ENCODE results near the gene FBXL20. TPM values are rescaled to one million over a fixed set of nuclear protein-coding genes. Genes with fewer than 3 reads are reported as not detected.

The FBXL20 gene
- total and polyA plus RNA-seq, 2 of the 8 experiments (the other 6 are each of a cell fraction or from before 2014, with no cell fraction given): 5.5 to 11.0 TPM

GRCh38 chr17:39294060-39294459 lies 107.4 kb downstream of the FBXL20 start:
- H2BK15ac ChIP-seq (ENCODE audit: low read length): no peak overlapping the region
- H4K5ac ChIP-seq (ENCODE audit: insufficient read length, low read depth, low read length): no peak overlapping the region
- H3K9me3 ChIP-seq (ENCODE audit: insufficient read depth in 2 of 2, low read depth in 1 of 2, low read length in 1 of 2): no peaks in the 10 kb centered on the region
- no peak overlapping the region for H2AFZ ChIP-seq (ENCODE audit: low read length)
- ChIA-PET POLR2A (ENCODE audit: partially characterized antibody) (no interaction called here), CTCF (ENCODE audit: partially characterized antibody) (interaction anchor here (0.7 to 1.1 kb wide), 3 partner anchors 10 to 295 kb away, joined by 3 to 4 read pairs (median 4); no protein-coding TSS in a partner anchor)
- H2AK5ac ChIP-seq (ENCODE audit: low read depth, low read length): no peak overlapping the region
- H3K9ac ChIP-seq (replicated peaks in 1 of 4; ENCODE audit: extremely low read depth in 1 of 4, low read depth in 3 of 4, low read length in 3 of 4): no peak overlapping the region
- H2BK120ac ChIP-seq (replicated peaks; ENCODE audit: low read depth, low read length): no peak overlapping the region
- H3K4me3 ChIP-seq (ENCODE audit: extremely low read depth in 1 of 4, insufficient read depth in 2 of 4, low read depth in 3 of 4, low read length in 4 of 4): no peak overlapping the region
- no peak for FAIRE-seq
- H3K18ac ChIP-seq (ENCODE audit: extremely low read depth, low read length): no peak overlapping the region
- no peak overlapping the region for H3K27ac ChIP-seq (ENCODE audit: low read depth, low read length)
- H2BK20ac ChIP-seq (ENCODE audit: low read length): no peak overlapping the region
- no peaks in the 10 kb centered on the region for H3K79me2 ChIP-seq (ENCODE audit: control insufficient read depth in 1 of 2, insufficient read depth in 2 of 2, low read length in 2 of 2)
- H3K36me3 ChIP-seq (ENCODE audit: control insufficient read depth in 2 of 4, insufficient read depth in 4 of 4, low read length in 3 of 4): peaks cover 0 to 3% (median 0%) of the 10 kb centered on the region in 4 experiments; a peak in 1 of 8 replicates
- H3K23me2 ChIP-seq (ENCODE audit: low read depth, low read length): no peaks in the 10 kb centered on the region
- H4K91ac ChIP-seq (replicated peaks; ENCODE audit: insufficient read length, low read length): no peak overlapping the region
- H3K14ac ChIP-seq (ENCODE audit: insufficient read length): no peak overlapping the region
- DNase-seq (ENCODE audit: low read depth in 1 of 2, low spot score in 2 of 2): no peak
- no peaks in the 10 kb centered on the region for H4K20me1 ChIP-seq (replicated peaks in 1 of 2; ENCODE audit: control insufficient read depth in 1 of 2, insufficient read depth in 2 of 2, low read length in 2 of 2)
- no peaks in the 10 kb centered on the region for H3K27me3 ChIP-seq (replicated peaks in 1 of 4; ENCODE audit: control insufficient read depth in 3 of 4, extremely low read depth in 1 of 4, insufficient read depth in 3 of 4, low read length in 3 of 4)
- H3K4me1 ChIP-seq (replicated peaks in 1 of 4; ENCODE audit: control insufficient read depth in 3 of 4, insufficient read depth in 4 of 4, low read length in 3 of 4): no peaks in the 10 kb centered on the region
- H3K4me2 ChIP-seq (ENCODE audit: insufficient read depth in 1 of 2, low read depth in 2 of 2, low read length in 2 of 2): no peak overlapping the region
- no peak overlapping the region for H2BK12ac ChIP-seq (ENCODE audit: low read depth, low read length)
- no peak overlapping the region for H4K8ac ChIP-seq (ENCODE audit: extremely low read depth, insufficient read depth, low read length)
- no peak overlapping the region for H2BK5ac ChIP-seq (ENCODE audit: low read depth, low read length)
- no peak overlapping the region for H3K4ac ChIP-seq (replicated peaks; ENCODE audit: insufficient read length, low read depth, low read length)
- no peak overlapping the region for H3K23ac ChIP-seq (ENCODE audit: insufficient read length)
- H3K56ac ChIP-seq (replicated peaks; ENCODE audit: insufficient read length, low read depth, low read length): no peak overlapping the region
- no peaks in the 10 kb centered on the region for H3K79me1 ChIP-seq (ENCODE audit: low read depth, low read length)
- TF ChIP-seq RNF2 (IDR thresholded peaks at IDR 0.05; ENCODE audit: borderline replicate concordance, low read depth, low read length, missing control alignments, poor library complexity, severe bottlenecking) (no peak), KDM1A (IDR thresholded peaks at IDR 0.05; ENCODE audit: borderline replicate concordance, low read length) (no peak), YY1 (IDR thresholded peaks at IDR 0.05; ENCODE audit: low read depth, low read length) (no peak), TEAD4 (IDR thresholded peaks at IDR 0.05; ENCODE audit: low read depth, low read length) (no peak), MAX (IDR thresholded peaks at IDR 0.05) (no peak), GABPA (IDR thresholded peaks at IDR 0.05; ENCODE audit: borderline replicate concordance, insufficient read depth, low read length) (no peak), KDM5A (IDR thresholded peaks at IDR 0.05; ENCODE audit: low read length) (no peak), TAF1 (IDR thresholded peaks at IDR 0.05; ENCODE audit: low read depth, low read length) (no peak), ATF3 (IDR thresholded peaks at IDR 0.05; ENCODE audit: insufficient read depth, low read depth, low read length) (no peak), RBBP5 (IDR thresholded peaks at IDR 0.05; ENCODE audit: borderline replicate concordance, low read depth, low read length) (no peak), POU5F1 (IDR thresholded peaks at IDR 0.05; ENCODE audit: low read depth, low read length) (no peak), CREB1 (IDR thresholded peaks at IDR 0.05) (no peak), NRF1 (IDR thresholded peaks at IDR 0.05; ENCODE audit: low read depth, low read length) (no peak)

All from H1 (cell line).